Measurements from ENCODE around the gene SCAMP2. TPM values are rescaled to one million over a fixed set of nuclear protein-coding genes. Genes with fewer than 3 reads are reported as not detected.

The SCAMP2 gene
- total and polyA plus RNA-seq, 10 of the 15 experiments (the other 5 are each of a cell fraction or from before 2014, with no cell fraction given): 10.9 to 158 (median 99.6) TPM

DNA sequence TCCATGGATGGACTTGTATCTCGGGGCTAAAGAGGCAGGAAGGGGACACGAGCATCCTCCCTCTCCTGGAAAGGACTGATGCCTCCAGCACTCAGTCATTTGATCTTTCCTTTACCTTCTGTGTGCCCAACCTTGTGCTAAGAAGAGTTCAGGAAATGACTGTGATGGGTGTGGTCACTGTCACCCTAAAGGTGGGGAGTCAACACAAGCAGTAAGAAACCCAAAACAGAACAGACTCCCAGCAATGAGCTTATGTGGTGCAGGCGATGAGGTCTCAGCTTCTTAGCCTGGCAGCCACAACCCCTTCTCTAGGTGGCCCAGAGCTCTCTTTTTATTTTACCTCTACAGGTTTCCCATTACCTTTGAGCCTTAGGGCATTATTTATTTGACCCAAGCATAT is 20.5 kb upstream of the SCAMP2 start (continued):
- TF ChIP-seq, protein P1, sequence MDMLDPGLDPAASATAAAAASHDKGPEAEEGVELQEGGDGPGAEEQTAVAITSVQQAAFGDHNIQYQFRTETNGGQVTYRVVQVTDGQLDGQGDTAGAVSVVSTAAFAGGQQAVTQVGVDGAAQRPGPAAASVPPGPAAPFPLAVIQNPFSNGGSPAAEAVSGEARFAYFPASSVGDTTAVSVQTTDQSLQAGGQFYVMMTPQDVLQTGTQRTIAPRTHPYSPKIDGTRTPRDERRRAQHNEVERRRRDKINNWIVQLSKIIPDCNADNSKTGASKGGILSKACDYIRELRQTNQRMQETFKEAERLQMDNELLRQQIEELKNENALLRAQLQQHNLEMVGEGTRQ (IDR thresholded peaks at IDR 0.05; ENCODE audit: borderline replicate concordance, low read depth, low read length): no peak
- TF ChIP-seq, protein P2, sequence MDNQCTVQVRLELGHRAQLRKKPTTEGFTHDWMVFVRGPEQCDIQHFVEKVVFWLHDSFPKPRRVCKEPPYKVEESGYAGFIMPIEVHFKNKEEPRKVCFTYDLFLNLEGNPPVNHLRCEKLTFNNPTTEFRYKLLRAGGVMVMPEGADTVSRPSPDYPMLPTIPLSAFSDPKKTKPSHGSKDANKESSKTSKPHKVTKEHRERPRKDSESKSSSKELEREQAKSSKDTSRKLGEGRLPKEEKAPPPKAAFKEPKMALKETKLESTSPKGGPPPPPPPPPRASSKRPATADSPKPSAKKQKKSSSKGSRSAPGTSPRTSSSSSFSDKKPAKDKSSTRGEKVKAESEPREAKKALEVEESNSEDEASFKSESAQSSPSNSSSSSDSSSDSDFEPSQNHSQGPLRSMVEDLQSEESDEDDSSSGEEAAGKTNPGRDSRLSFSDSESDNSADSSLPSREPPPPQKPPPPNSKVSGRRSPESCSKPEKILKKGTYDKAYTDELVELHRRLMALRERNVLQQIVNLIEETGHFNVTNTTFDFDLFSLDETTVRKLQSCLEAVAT (IDR thresholded peaks at IDR 0.05): no peak

DNA sequence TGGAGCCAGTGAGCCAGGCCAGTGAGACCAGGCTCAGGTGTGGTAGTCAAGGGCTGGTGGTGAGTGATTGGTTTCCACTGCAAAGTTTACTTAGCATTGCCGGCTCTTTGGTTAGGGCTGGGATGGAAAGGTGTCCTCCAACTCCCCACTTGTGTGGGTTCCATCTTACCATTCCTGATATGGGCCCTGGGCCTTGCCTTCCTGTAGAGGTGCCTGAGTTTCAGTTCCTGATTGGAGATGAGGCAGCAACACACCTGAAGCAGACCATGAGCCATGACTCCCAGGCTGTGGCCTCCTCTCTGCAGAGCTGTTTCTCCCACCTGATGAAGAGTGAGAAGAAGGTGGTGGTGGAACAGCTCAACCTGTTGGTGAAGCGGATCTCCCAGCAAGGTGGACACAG is 19.8 kb upstream of the SCAMP2 start:
- ATAC-seq (no peak), FAIRE-seq (no peak), DNase-seq (ENCODE audit: low read depth, low spot score) (no peak)
- intact Hi-C loops (cut with micrococcal nuclease; ENCODE audit: unreplicated experiment) (no loop called here), in situ Hi-C loops (cut with MboI) (no loop called here)
- no TSS peak for BruUV-seq (replicated peaks)
- Histone ChIP-seq H4K20me1 (ENCODE audit: control insufficient read depth, insufficient read depth) (no peaks in the 10 kb centered on the region), H3K79me2 (ENCODE audit: control insufficient read depth, insufficient read depth, low read length) (peaks cover 12% of the 10 kb centered on the region), H3K27me3 (replicated peaks in 1 of 2; ENCODE audit: control insufficient read depth in 2 of 2, insufficient read depth in 2 of 2, low read length in 1 of 2) (no peaks in the 10 kb centered on the region), H3K4me2 (ENCODE audit: control insufficient read depth, insufficient read depth) (peak overlapping the region; percentile 41; the same call in 1 of the 2 replicates), H3K36me3 (ENCODE audit: control insufficient read depth in 2 of 2, insufficient read depth in 2 of 2, low read length in 1 of 2) (peaks cover 0 to 10% of the 10 kb centered on the region in 2 experiments), H3K4me1 (ENCODE audit: control insufficient read depth, insufficient read depth, low read length) (peaks cover 25% of the 10 kb centered on the region), H2AFZ (ENCODE audit: control insufficient read depth, low read depth, low read length) (no peak overlapping the region), H3K4me3 (no peak overlapping the region), H3K9ac (ENCODE audit: control insufficient read depth, insufficient read depth, low read length) (no peak overlapping the region), H3K27ac (ENCODE audit: control insufficient read depth, insufficient read depth) (0 out of 2 replicates have a peak overlapping the region, but pooled peaks have one; percentile 2), H3K9me3 (replicated peaks; ENCODE audit: control insufficient read depth, insufficient read depth, low read length) (no peaks in the 10 kb centered on the region)
- ChIA-PET RAD21 (ENCODE audit: unreplicated experiment) (no interaction called here), SMC1A (ENCODE audit: uncharacterized antibody, unreplicated experiment) (interaction anchor here (1.1 to 1.2 kb wide), 2 partner anchors 9 to 10 kb away, joined by 3 read pairs; no protein-coding TSS in a partner anchor), POLR2A (interaction anchor here (1.4 to 2.1 kb wide), 2 partner anchors 9 to 20 kb away, joined by 3 to 7 read pairs; no protein-coding TSS in a partner anchor), CTCF (interaction anchor here (0.8 kb wide), 1 partner anchor 9 kb away, joined by 3 read pairs; no protein-coding TSS in a partner anchor)
- TF ChIP-seq, protein P3, sequence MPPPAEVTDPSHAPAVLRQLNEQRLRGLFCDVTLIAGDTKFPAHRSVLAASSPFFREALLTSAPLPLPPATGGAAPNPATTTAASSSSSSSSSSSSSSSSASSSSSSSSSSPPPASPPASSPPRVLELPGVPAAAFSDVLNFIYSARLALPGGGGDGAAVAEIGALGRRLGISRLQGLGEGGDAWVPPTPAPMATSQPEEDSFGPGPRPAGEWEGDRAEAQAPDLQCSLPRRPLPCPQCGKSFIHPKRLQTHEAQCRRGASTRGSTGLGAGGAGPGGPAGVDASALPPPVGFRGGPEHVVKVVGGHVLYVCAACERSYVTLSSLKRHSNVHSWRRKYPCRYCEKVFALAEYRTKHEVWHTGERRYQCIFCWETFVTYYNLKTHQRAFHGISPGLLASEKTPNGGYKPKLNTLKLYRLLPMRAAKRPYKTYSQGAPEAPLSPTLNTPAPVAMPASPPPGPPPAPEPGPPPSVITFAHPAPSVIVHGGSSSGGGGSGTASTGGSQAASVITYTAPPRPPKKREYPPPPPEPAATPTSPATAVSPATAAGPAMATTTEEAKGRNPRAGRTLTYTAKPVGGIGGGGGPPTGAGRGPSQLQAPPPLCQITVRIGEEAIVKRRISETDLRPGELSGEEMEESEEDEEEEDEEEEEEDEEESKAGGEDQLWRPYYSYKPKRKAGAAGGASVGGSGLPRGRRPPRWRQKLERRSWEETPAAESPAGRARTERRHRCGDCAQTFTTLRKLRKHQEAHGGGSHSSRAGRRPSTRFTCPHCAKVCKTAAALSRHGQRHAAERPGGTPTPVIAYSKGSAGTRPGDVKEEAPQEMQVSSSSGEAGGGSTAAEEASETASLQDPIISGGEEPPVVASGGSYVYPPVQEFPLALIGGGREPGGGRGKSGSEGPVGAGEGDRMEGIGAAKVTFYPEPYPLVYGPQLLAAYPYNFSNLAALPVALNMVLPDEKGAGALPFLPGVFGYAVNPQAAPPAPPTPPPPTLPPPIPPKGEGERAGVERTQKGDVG (CRISPR knock-in tag; IDR thresholded peaks at IDR 0.05): no peak
- TF ChIP-seq EED (IDR thresholded peaks at IDR 0.05; ENCODE audit: low read depth) (no peak), SRF (IDR thresholded peaks at IDR 0.05; ENCODE audit: low read depth in 2 of 2, low read length in 2 of 2) (peak; percentile 72 to 73; a peak in 3 of 4 replicates), SPI1 (IDR thresholded peaks at IDR 0.05; ENCODE audit: borderline replicate concordance, insufficient read depth, low read depth, low read length) (peak; percentile 77), BMI1 (IDR thresholded peaks at IDR 0.05; ENCODE audit: borderline replicate concordance) (no peak), FOS (IDR thresholded peaks at IDR 0.05; ENCODE audit: borderline replicate concordance, extremely low read depth, insufficient read length) (no peak)
- TF ChIP-seq, protein P1 (IDR thresholded peaks at IDR 0.05; ENCODE audit: borderline replicate concordance, low read depth, low read length): no peak
- 100% methylated on average over 2 of the region's 2 CpGs for WGBS (ENCODE audit: insufficient coverage, insufficient replicate concordance, low lambda C conversion rate, missing lambda C conversion rate)
